SH-SY5Y (cell line): ENCODE data around the gene TESMIN.

Experiments used
- GATA2 ChIP-seq: IDR thresholded peaks from 2 replicates; pipeline ENCODE4 v1.6.1; 2011; ENCODE audit warnings: mild to moderate bottlenecking, low read depth, low read length
- GATA3 ChIP-seq: IDR thresholded peaks from 2 replicates; pipeline ENCODE4 v1.6.1; 2011; ENCODE audit warnings: low read depth, mild to moderate bottlenecking, low read length, moderate library complexity

DNA sequence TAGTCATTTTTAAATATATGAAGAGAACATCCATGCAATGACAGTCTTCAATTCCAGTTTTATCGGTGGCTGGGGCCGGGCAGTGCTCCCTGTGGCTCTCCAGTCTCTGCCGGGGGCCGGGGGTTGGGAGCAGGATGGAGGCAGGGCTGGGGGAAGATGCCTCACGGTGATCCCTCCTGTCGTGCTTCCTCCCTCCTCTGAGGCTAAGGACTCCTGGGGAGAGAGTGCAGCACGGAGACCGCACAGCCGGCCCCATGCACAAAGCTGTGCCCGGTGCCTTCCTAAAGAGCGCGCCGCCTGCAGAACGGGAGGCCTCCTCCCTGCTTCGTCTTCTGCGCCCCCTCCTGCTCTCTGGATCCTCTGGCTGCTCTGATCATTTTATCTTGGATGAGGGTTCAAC is 46.4 kb downstream of the TESMIN start:
- no peak for TF ChIP-seq GATA2
- no peak for TF ChIP-seq GATA3
